GM19025 (cell line): ENCODE data around the gene UBAP2.
"Not testable (repeated sequence)": the region's sequence is repeated elsewhere in the genome, so short reads cannot be mapped to it uniquely, and the experiment has no call there.

Experiments
- ATAC-seq: cut with Tn5 transposase; IDR thresholded peaks from one replicate; pipeline ENCODE4 v1.9.1; 2021; ENCODE audit warnings: mild to moderate bottlenecking, low read depth, moderate library complexity; ENCODE audit not compliant: unreplicated experiment

UBAP2 gene

GRCh38 chr9:34049630-34050384 is 1.1 kb upstream of the UBAP2 start:
- ATAC-seq = no peak

GRCh38 chr9:34047864-34048726 is 592 bp downstream of the UBAP2 start:
- peak; percentile 21 for ATAC-seq

GRCh38 chr9:34046784-34047379 is 1.8 kb downstream of the UBAP2 start:
- no peak for ATAC-seq

GRCh38 chr9:34045903-34046302 is 2.8 kb downstream of the UBAP2 start:
- ATAC-seq = no peak

DNA sequence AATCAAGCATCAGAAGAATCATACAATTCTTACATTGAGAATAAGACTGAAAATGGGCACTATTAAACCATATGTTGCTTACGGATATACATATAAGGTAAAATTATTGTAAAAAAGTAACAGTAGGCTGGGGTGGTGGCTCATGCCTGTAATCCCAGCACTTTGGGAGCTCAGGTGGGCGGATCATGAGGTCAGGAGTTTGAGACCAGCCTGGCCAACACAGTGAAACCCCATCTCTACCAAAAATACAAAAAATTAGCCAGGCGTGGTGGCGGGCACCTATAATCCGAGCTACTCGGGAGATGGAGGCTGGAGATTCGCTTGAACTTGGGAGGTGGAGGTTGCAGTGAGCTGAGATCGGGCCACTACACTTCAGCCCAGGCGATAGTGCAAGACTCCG is 6.6 kb downstream of the UBAP2 start:
- not testable (repeated sequence) for ATAC-seq

DNA sequence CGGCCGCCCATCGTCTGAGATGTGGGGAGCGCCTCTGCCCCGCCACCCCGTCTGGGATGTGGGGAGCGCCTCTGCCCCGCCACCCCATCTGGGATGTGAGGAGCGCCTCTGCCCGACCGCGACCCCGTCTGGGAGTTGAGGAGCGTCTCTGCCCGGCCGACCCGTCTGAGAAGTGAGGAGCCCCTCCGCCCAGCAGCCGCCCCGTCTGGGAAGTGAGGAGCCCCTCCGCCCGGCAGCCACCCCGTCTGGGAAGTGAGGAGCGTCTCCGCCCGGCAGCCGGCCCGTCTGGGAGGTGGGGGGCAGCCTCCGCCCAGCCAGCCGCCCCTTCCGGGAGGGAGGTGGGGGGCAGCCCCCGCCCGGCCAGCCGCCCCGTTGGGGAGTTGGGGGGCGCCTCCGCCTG is 9.8 kb downstream of the UBAP2 start:
- not testable (repeated sequence) for ATAC-seq

- no peak for ATAC-seq
Observed at GRCh38 chr9:34037626-34038025, 11.1 kb downstream of the UBAP2 start.

GRCh38 chr9:34036625-34037024 is 12.1 kb downstream of the UBAP2 start:
- ATAC-seq = no peak

- ATAC-seq = no peak
Observed at GRCh38 chr9:34035656-34036055, 13.0 kb downstream of the UBAP2 start.

DNA sequence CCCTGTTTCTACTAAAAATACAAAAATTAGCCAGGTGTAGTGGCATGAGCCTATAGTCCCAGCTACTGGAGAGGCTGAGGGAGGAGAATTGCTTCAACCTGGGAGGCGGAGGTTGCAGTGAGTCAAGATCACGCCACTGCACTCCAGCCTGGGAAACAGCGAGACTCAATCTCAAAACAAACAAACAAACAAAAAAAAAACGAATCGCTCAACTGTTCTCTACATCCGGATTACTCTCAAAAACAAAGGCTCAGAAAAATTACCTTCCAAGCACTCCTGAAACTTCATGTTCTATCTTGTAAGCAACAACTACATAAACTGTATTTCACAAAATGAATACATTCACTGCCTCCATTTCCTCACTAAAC is 14.0 kb downstream of the UBAP2 start:
- no peak for ATAC-seq

DNA sequence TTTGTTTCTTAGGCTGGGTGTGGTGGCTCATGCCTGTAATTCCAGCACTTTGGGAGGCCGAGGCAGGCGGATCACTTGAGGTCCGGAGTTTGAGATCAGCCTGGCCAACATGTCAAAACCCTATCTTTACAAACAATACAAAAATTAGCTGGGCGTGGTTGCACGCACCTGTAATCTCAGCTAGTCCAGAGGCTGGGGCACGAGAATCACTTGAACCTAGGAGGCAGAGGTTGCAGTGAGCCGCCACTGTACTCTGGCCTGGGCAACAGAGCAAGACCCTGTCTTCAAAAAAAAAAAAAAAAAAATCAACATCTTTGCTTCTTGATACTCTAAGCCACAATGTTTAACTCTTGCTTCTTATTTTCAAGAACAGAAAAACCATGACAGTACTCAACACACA is 16.1 kb downstream of the UBAP2 start:
- no peak for ATAC-seq

- no peak for ATAC-seq
Observed at GRCh38 chr9:34027845-34028574, 20.7 kb downstream of the UBAP2 start.

GRCh38 chr9:34025811-34026210 is 22.9 kb downstream of the UBAP2 start:
- no peak for ATAC-seq

GRCh38 chr9:34025062-34025461 is 23.6 kb downstream of the UBAP2 start:
- ATAC-seq = no peak

DNA sequence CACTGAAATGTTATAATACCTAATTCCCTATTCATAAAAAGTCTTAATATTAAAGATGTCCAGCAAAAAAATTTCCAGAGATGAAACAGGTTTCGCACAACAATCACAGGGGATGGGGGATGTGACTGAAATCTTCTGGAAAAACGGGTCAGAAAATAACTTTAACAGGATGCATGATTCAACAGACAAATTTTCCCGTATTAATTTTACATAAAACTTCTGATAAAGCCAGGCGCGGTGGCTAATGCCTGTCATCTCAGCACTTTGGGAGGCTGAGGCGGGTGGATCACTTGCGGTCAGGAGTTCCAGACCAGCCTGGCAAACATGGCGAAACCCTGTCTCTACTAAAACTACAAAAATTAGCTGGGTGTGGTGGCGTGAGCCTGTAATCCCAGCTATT is 24.2 kb downstream of the UBAP2 start:
- not testable (repeated sequence) for ATAC-seq

GRCh38 chr9:34016149-34016548 is 32.5 kb downstream of the UBAP2 start:
- ATAC-seq = no peak

DNA sequence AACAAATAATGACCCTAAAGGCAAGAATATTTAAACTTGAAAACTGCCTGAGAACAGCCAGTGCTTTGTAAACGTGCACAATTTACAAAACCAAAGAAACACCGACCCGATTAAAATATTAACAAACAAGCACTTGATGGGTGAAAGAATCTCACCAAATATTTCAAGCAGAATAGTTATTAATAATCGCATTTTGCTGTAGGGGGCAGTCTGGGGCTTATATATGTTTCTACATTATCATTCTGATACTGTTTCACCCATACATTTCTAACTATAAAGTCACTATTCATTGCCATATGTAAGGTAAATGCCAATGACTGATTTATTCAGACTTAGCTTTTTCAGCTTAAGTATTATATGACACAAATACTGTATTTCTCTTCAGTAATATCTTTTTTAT is 37.7 kb downstream of the UBAP2 start:
- no peak for ATAC-seq

- ATAC-seq = no peak
Observed at GRCh38 chr9:34001951-34002350, 46.7 kb downstream of the UBAP2 start.

GRCh38 chr9:34001298-34001697 is 47.4 kb downstream of the UBAP2 start:
- ATAC-seq = no peak

- no peak for ATAC-seq
Observed at GRCh38 chr9:33995449-33995848, 53.2 kb downstream of the UBAP2 start.

GRCh38 chr9:33993104-33993503 is 55.6 kb downstream of the UBAP2 start:
- ATAC-seq = no peak
